ENCODE results near the gene PPM1E.
"Not testable (repeated sequence)": the region's sequence is repeated elsewhere in the genome, so short reads cannot be mapped to it uniquely, and the experiment has no call there.

Gene PPM1E

GRCh38 chr17:58756246-58757161 is 850 bp downstream of the PPM1E start:
- H3K4me3 ChIP-seq (ENCODE audit: low read length) = peak overlapping the region; percentile 66
- no peak for TF ChIP-seq ZNF274 (IDR thresholded peaks at IDR 0.05; ENCODE audit: low read depth, low read length)

- no peak for TF ChIP-seq ZNF274 (IDR thresholded peaks at IDR 0.05; ENCODE audit: low read depth, low read length)
- peak overlapping the region; percentile 66; the same call in 1 of the 2 replicates for H3K4me3 ChIP-seq (ENCODE audit: low read length)
Measured at GRCh38 chr17:58757162-58757613, 1.5 kb downstream of the PPM1E start.

GRCh38 chr17:58758890-58759289 is 3.2 kb downstream of the PPM1E start:
- no peak overlapping the region for H3K4me3 ChIP-seq (ENCODE audit: low read length)
- no peak for TF ChIP-seq ZNF274 (IDR thresholded peaks at IDR 0.05; ENCODE audit: low read depth, low read length)

GRCh38 chr17:58759522-58759921 is 3.9 kb downstream of the PPM1E start:
- H3K4me3 ChIP-seq (ENCODE audit: low read length) = no peak overlapping the region
- TF ChIP-seq ZNF274 (IDR thresholded peaks at IDR 0.05; ENCODE audit: low read depth, low read length) = no peak

- no peak overlapping the region for H3K4me3 ChIP-seq (ENCODE audit: low read length)
- no peak for TF ChIP-seq ZNF274 (IDR thresholded peaks at IDR 0.05; ENCODE audit: low read depth, low read length)
Measured at GRCh38 chr17:58760248-58760647, 4.6 kb downstream of the PPM1E start.

- TF ChIP-seq ZNF274 (IDR thresholded peaks at IDR 0.05; ENCODE audit: low read depth, low read length) = no peak
- no peak overlapping the region for H3K4me3 ChIP-seq (ENCODE audit: low read length)
Measured at GRCh38 chr17:58763263-58763662, 7.6 kb downstream of the PPM1E start.

GRCh38 chr17:58764373-58764772 is 8.7 kb downstream of the PPM1E start:
- TF ChIP-seq ZNF274 (IDR thresholded peaks at IDR 0.05; ENCODE audit: low read depth, low read length) = no peak
- H3K4me3 ChIP-seq (ENCODE audit: low read length) = no peak overlapping the region

- H3K4me3 ChIP-seq (ENCODE audit: low read length) = not testable (repeated sequence)
Measured at GRCh38 chr17:58778482-58778881, 22.8 kb downstream of the PPM1E start.

- H3K4me3 ChIP-seq (ENCODE audit: low read length) = no peak overlapping the region
- no peak for TF ChIP-seq ZNF274 (IDR thresholded peaks at IDR 0.05; ENCODE audit: low read depth, low read length)
Measured at GRCh38 chr17:58779446-58779845, 23.8 kb downstream of the PPM1E start.

GRCh38 chr17:58783380-58783779 is 27.7 kb downstream of the PPM1E start:
- H3K4me3 ChIP-seq (ENCODE audit: low read length) = no peak overlapping the region
- TF ChIP-seq ZNF274 (IDR thresholded peaks at IDR 0.05; ENCODE audit: low read depth, low read length) = no peak

GRCh38 chr17:58785097-58785496 is 29.4 kb downstream of the PPM1E start:
- TF ChIP-seq ZNF274 (IDR thresholded peaks at IDR 0.05; ENCODE audit: low read depth, low read length) = no peak
- H3K4me3 ChIP-seq (ENCODE audit: low read length) = no peak overlapping the region

- TF ChIP-seq ZNF274 (IDR thresholded peaks at IDR 0.05; ENCODE audit: low read depth, low read length) = no peak
- H3K4me3 ChIP-seq (ENCODE audit: low read length) = no peak overlapping the region
Measured at GRCh38 chr17:58786586-58787295, 31.1 kb downstream of the PPM1E start.

GRCh38 chr17:58788199-58788598 is 32.5 kb downstream of the PPM1E start:
- no peak overlapping the region for H3K4me3 ChIP-seq (ENCODE audit: low read length)
- TF ChIP-seq ZNF274 (IDR thresholded peaks at IDR 0.05; ENCODE audit: low read depth, low read length) = no peak

GRCh38 chr17:58789160-58789559 is 33.5 kb downstream of the PPM1E start:
- H3K4me3 ChIP-seq (ENCODE audit: low read length) = no peak overlapping the region
- no peak for TF ChIP-seq ZNF274 (IDR thresholded peaks at IDR 0.05; ENCODE audit: low read depth, low read length)

- no peak for TF ChIP-seq ZNF274 (IDR thresholded peaks at IDR 0.05; ENCODE audit: low read depth, low read length)
- H3K4me3 ChIP-seq (ENCODE audit: low read length) = no peak overlapping the region
Measured at GRCh38 chr17:58789831-58790230, 34.2 kb downstream of the PPM1E start.

- H3K4me3 ChIP-seq (ENCODE audit: low read length) = not testable (repeated sequence)
Measured at GRCh38 chr17:58794508-58794907, 38.9 kb downstream of the PPM1E start.
